H4 (cell line): ENCODE measurements around the gene CLCN5. TPM values are rescaled to one million over a fixed set of nuclear protein-coding genes. Genes with fewer than 3 reads are reported as not detected.

Experiments used
- DNase-seq: peaks from one replicate; pipeline ENCODE4 v3.0.0-alpha.2; 2015; ENCODE audit warnings: low spot score
- total RNA-seq: library from RNA; depleted of rRNA; stranded (reverse); fragments of >200 nt; shearing (Covaris generic); gene quantifications from 2 replicates; pipeline ENCODE4 v1.2.3, GENCODE V29; 2014

Gene CLCN5
- total RNA-seq, 1 experiment from 2014 or later: 3.6 TPM

- DNase-seq: no peak
Observed at GRCh38 chrX:50081282-50081889, 159.0 kb downstream of the CLCN5 start.

GRCh38 chrX:50082741-50083140, 160.3 kb downstream of the CLCN5 start:
- DNase-seq: no peak

DNA sequence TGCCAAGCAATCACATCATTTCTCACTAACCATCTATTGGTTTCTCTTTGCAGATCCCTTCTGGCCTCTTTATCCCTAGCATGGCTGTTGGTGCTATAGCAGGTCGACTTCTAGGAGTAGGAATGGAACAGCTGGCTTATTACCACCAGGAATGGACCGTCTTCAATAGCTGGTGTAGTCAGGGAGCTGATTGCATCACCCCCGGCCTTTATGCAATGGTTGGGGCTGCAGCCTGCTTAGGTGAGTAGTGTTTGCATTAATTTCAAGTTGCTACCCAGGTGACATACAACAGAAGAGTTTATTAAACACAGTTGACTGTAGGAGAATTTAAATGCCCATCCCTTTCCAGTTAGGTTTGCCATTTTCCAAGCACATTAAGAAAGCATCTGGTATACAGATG, 166.2 kb downstream of the CLCN5 start:
- no peak for DNase-seq

GRCh38 chrX:50093625-50094024, 171.2 kb downstream of the CLCN5 start:
- no peak for DNase-seq

GRCh38 chrX:50097071-50097470, 174.7 kb downstream of the CLCN5 start:
- no peak for DNase-seq

- DNase-seq: no peak
Observed at GRCh38 chrX:50098241-50098640, 175.8 kb downstream of the CLCN5 start.

DNA sequence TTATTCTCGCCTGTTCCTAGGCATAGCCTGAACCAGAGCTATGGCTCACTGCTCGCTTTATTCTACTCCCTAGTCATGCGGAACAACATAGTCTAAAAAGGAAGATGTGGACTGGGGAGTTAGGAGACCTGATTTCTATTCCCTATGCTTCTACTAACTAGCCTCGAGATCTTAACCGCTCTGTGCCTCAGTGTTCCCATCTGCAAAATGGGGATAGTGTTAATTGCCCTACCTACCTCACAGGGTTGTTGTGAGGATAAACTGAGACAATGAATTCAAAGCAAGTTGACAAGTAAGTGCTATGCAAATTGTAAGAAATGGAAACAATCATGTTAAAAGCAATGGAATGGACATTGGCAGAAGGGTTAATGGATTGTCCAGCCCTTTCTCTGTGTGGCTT, 176.4 kb downstream of the CLCN5 start:
- no peak for DNase-seq

- no peak for DNase-seq
Observed at GRCh38 chrX:50099331-50099730, 176.9 kb downstream of the CLCN5 start.

GRCh38 chrX:50100188-50100587, 177.8 kb downstream of the CLCN5 start:
- no peak for DNase-seq

DNA sequence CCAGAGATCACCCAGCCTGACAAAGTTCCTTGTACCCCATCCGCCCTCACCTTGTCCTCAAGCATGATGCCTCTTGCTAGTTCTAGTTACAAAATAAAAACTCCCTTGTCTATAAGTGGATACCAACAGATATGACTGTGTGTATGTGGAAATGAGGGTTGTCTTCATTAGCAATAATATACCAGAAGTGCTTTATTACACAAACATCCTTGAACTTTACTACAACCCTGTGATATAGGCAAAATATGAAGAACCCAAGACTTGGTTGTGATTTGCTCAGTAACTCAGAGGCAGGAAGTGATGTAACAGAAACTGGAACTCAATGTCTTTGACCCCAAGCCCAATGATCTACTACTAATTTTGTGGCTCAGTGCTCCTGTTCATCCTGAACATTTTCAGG, 180.8 kb downstream of the CLCN5 start:
- DNase-seq: no peak

- no peak for DNase-seq
Observed at GRCh38 chrX:50103866-50104566, 181.6 kb downstream of the CLCN5 start.

DNA sequence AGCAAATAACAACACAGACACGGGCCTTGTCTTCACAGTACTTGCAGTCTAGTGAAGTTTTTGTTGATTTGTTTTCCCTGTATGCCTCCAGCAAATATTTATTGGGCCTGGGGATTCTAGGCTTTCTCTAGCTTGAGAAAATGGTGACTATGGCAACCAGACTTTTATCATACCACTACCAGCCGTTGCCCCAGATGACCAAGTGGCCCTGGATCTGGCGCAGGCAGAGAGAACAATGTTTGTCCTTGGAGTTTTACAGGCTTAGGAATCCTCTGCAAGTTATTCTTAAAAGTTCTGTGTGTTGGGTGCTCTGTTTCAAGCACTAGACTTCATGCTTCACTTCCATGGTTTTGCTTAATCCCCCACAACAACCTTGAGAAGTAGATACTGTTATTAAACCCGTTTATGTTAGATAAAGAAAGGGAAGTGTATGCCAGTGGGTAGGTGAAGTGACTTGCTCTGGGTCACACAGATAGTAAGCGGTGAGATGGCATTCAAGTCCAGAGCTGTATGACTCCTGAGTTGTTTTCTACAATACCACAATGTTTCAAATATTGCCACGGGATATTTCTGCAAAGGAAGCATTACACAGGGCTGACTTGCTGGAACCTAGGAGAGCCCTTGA, 183.8 kb downstream of the CLCN5 start:
- no peak for DNase-seq

DNA sequence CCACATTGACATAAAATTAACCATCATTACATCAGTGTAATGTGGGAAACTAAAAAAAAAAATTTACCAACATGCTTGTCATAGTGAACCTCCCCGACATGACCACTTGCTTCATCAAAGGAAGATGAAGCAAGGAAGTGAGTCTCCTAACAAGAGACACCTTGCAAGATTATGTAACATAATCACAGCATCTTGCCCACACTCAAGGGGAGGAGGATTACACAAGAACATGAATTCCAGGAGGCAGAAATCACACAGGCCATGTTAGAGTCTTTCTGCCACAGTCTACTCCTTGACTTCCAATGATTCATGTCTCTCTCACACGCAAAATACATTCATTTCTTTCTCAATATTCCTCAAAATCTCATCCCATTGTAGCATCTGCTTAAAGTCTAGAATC, 185.1 kb downstream of the CLCN5 start:
- no peak for DNase-seq

DNA sequence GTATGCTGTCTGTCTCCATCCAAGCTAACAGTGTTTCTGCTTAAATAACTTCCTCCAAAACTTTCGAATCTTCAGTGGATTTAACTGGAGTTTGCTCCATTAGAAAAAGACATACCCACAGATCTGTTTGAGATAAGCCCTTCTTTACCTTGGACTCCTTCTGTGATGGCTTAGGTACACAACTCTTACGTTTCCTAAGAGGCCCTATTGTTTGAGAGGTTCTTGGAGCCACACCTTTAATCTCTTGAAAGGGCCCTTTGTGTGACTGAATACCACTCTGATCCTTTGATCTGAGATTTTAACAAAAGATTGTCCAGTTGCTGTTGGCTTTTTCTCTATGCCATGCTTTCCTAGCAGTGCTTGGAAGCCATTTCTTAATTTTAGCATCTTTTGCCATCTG, 185.9 kb downstream of the CLCN5 start:
- DNase-seq: no peak

DNA sequence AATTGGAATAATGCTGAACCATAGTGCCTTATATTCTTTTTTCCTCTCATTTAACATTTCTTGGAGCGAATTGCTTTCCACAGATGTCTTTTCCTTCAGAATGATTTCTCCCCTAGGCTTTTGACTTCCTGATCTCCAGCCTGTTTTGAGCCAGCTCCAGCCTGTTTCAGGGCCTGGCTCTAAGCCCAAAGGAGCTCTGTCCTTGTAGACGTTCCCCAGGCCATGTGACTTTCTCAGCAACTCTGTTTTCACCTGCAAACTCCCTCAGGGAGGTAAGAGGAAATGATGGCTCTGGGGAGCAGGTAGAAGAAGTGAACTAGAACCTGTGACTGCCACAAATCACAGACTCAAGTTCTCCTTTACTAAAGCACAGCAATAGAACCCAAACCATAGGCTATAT, 189.3 kb downstream of the CLCN5 start:
- no peak for DNase-seq

- DNase-seq: no peak
Observed at GRCh38 chrX:50114113-50114512, 191.7 kb downstream of the CLCN5 start.

DNA sequence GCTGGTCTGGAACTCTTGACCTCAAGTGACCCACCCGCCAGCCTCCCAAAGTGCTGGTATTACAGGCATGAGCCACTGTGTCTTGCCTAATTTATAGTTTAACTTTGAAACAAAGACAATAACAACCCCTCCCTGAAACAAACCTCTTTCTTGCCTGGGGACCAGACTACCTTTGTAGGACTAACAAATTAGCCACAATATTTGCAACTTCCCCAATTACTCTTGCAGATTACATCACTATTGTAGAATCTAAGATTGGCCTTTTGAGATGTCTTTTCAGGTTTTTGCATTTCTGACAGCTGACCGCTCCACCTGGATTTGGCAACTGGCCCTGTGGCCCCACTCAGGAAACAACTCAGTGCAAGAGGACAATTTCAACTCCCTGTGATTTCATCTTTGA, 193.6 kb downstream of the CLCN5 start:
- DNase-seq: no peak

DNA sequence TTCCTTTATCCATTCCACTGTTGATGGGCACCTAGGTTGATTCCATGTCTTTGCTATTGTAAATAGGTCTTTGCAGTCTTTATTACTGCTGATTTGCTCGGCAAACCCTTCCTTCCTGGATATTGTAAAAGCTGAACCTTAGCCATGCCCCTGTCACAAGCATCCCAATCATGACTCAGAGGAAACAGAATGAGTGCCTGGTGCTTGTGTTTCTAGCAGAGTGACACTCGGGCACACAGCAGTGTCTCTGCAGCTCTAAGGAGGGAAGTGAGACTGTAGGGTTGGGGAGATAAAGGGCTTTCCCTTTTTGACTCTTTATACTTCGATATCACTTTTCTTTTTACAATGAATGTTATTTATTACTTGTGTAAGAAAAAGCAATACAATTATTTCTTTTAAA, 195.1 kb downstream of the CLCN5 start:
- DNase-seq: no peak

DNA sequence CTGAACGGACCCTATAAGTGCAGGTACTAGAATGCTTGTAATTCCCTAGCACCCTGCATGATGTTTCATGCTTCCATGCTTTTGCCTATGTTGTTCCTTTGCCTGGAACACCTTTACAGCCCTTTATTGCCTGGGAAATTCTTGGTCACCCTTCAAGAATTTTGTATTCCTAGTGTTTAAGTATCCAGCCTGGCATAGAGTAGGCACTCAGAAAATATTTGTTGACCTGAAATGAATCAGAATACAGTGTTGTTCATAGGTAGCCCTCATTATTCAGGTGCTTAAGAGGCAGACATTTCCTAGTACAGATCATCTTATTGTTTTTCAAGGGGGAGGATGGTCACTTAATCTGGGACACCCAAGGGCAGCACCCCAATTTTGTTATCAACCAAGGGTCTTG, 203.1 kb downstream of the CLCN5 start:
- no peak for DNase-seq

DNA sequence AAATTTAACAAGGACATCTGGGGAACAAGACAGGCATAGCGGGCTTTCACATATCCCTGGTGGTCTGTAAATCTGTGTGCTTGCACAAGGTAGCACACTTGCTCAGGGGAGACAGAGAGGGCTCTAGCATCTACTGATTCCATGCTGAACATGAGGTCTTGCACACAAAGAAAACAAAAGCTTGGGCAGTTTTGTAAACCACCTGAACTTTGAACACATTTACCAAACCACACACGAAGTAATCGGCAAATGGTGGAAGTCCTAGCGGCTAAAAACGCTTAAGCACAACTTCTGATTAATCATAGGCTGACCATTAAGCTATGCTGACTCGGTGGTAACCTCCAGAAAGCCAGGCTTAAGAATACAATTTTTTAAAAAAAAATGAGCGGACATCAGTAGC, 225.6 kb downstream of the CLCN5 start:
- no peak for DNase-seq
